ENCODE measurements around the gene LCE7A. TPM values are rescaled to one million over a fixed set of nuclear protein-coding genes. Genes with fewer than 3 reads are reported as not detected.

The LCE7A gene
- total RNA-seq, 3 donors from 2014 or later (not counting 1 experiment from before 2014, with no cell fraction given), result not detected

GRCh38 chr1:152909206-152909605 lies 49.4 kb downstream of the LCE7A start:
- Mint-ChIP-seq H3K4me1 (peaks cover 7 to 29% of the 10 kb centered on the region in 2 donors), H3K9me3 (peaks cover 0 to 3% of the 10 kb centered on the region in 2 donors), H3K27me3 (ENCODE audit: low read depth in 2 of 2) (peaks cover 18 to 29% of the 10 kb centered on the region in 2 donors), H3K4me3 (no peak overlapping the region), H3K27ac (no peak overlapping the region), H3K36me3 (no peaks in the 10 kb centered on the region)
- DNase-seq (no peak), ATAC-seq (no peak)
- no peak overlapping the region for H3K27ac ChIP-seq (ENCODE audit: low read length)
- no peaks in the 10 kb centered on the region for H3K36me3 ChIP-seq (ENCODE audit: control insufficient read depth, insufficient read depth, low read length)
- intact Hi-C loops (cut with micrococcal nuclease), result no loop called here
- no peaks in the 10 kb centered on the region for H3K27me3 ChIP-seq (ENCODE audit: control insufficient read depth, insufficient read depth, low read length)
- H3K4me1 ChIP-seq (ENCODE audit: control insufficient read depth, insufficient read depth, low read length), result peaks cover 18% of the 10 kb centered on the region
- no peak for TF ChIP-seq CTCF (IDR thresholded peaks at IDR 0.05)
- 88% methylated on average over 3 of the region's 3 CpGs for WGBS (ENCODE audit: insufficient coverage)
- H3K9me3 ChIP-seq (ENCODE audit: control insufficient read depth, insufficient read depth, low read length), result peaks cover 3% of the 10 kb centered on the region
- no peak overlapping the region for H3K4me3 ChIP-seq (ENCODE audit: low read length)

Other genes starting within 250 kb of the LCE7A start
- not detected for gene LCE3B, start 246.2 kb upstream of the LCE7A start, total RNA-seq
- not detected for gene LCE3A, start 236.9 kb upstream of the LCE7A start, total RNA-seq
- not detected for gene LCE2D, start 196.6 kb upstream of the LCE7A start, total RNA-seq
- not detected for gene LCE2C, start 184.7 kb upstream of the LCE7A start, total RNA-seq
- gene LCE2B, start 173.9 kb upstream of the LCE7A start, total RNA-seq, result not detected
- gene LCE2A, start 161.7 kb upstream of the LCE7A start, total RNA-seq, result not detected
- not detected for gene LCE4A, start 151.8 kb upstream of the LCE7A start, total RNA-seq
- gene KPRP, start 102.0 kb upstream of the LCE7A start, total RNA-seq, result not detected
- not detected for gene LCE1F, start 84.9 kb upstream of the LCE7A start, total RNA-seq
- not detected for gene LCE1E, start 73.7 kb upstream of the LCE7A start, total RNA-seq
- gene LCE1D, start 63.3 kb upstream of the LCE7A start, total RNA-seq, result not detected
- gene LCE1C, start 53.3 kb upstream of the LCE7A start, total RNA-seq, result not detected
- not detected for gene LCE1B, start 48.0 kb upstream of the LCE7A start, total RNA-seq
- not detected for gene LCE1A, start 32.5 kb upstream of the LCE7A start, total RNA-seq
- gene LCE6A, start 17.1 kb upstream of the LCE7A start, total RNA-seq, result not detected
- gene SMCP, start 18.3 kb downstream of the LCE7A start, total RNA-seq, result not detected
- not detected for gene IVL, start 48.5 kb downstream of the LCE7A start, total RNA-seq
- not detected for gene SPRR5, start 87.2 kb downstream of the LCE7A start, total RNA-seq
- not detected for gene SPRR4, start 110.7 kb downstream of the LCE7A start, total RNA-seq
- not detected for gene SPRR1A, start 124.1 kb downstream of the LCE7A start, total RNA-seq
- gene SPRR3, start 141.8 kb downstream of the LCE7A start, total RNA-seq, result not detected
- gene SPRR1B, start 171.2 kb downstream of the LCE7A start, total RNA-seq, result not detected
- gene SPRR2D, start 181.1 kb downstream of the LCE7A start, total RNA-seq, result not detected
- gene SPRR2A, start 197.5 kb downstream of the LCE7A start, total RNA-seq, result not detected
- not detected for gene SPRR2B, start 211.6 kb downstream of the LCE7A start, total RNA-seq
- not detected for gene SPRR2E, start 234.5 kb downstream of the LCE7A start, total RNA-seq

Measured in natural killer cell (primary cell).